ENCODE data around the gene SPECC1.

The SPECC1 gene

DNA sequence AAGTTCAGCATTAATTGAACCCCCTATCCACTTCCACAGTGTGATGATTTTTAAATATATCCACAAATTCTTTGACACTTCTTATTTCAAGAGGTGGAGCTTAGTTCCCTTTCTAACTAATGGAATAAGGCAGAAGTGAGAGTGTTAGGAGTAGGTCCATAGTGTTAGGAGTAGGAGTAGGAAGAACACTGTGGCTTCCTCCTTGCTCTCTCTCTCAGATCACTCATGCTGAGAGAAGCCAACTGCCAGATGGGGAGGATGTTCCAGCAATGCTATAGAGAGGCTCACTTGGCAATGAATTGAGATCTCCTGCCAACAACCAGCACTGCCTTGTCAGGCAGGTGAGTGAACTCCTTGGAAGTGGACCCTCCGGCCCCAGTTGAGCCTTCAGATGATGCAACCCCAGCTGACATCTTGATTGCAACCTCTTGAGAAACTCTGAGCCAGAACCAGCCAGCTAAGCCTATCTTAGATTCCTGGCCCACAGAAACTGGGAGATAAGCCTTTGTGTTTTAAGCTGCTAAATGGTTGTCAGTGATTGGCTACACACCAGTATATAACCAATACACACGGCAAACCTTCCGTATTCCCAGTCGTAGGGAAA lies 44.3 kb downstream of the SPECC1 start:
- TF ChIP-seq, protein P1, sequence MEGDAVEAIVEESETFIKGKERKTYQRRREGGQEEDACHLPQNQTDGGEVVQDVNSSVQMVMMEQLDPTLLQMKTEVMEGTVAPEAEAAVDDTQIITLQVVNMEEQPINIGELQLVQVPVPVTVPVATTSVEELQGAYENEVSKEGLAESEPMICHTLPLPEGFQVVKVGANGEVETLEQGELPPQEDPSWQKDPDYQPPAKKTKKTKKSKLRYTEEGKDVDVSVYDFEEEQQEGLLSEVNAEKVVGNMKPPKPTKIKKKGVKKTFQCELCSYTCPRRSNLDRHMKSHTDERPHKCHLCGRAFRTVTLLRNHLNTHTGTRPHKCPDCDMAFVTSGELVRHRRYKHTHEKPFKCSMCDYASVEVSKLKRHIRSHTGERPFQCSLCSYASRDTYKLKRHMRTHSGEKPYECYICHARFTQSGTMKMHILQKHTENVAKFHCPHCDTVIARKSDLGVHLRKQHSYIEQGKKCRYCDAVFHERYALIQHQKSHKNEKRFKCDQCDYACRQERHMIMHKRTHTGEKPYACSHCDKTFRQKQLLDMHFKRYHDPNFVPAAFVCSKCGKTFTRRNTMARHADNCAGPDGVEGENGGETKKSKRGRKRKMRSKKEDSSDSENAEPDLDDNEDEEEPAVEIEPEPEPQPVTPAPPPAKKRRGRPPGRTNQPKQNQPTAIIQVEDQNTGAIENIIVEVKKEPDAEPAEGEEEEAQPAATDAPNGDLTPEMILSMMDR (IDR thresholded peaks at IDR 0.05; ENCODE audit: control insufficient read depth, extremely low read depth, insufficient read depth), result no peak
- H3K4me3 ChIP-seq (ENCODE audit: low read depth, low read length), result no peak overlapping the region
- DNase-seq (ENCODE audit: low read depth), result no peak

DNA sequence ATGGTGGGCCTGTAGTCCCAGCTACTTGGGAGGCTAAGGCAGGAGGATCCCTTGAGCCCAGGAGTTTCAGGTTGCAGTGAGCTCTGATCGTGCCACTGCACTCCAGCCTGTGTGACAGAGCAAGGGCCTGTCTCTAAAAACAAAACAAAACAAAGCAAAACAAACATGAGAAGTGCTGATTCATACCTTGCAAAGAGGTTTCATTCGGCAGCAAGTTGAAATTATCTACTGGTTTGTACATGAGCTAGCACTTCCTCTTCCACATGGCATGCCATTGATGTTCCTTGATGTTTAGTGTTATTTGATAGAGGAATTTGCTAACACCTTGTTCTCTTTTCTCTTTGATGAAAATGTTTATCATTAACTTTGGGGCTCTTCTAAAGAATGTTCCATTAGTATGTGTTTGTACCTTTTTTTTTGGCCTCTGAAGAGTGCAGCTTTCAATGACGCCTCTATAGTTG lies 50.6 kb downstream of the SPECC1 start:
- no peak for DNase-seq (ENCODE audit: low read depth)
- H3K4me3 ChIP-seq (ENCODE audit: low read depth, low read length), result no peak overlapping the region
- TF ChIP-seq, protein P1 (IDR thresholded peaks at IDR 0.05; ENCODE audit: control insufficient read depth, extremely low read depth, insufficient read depth), result no peak

DNA sequence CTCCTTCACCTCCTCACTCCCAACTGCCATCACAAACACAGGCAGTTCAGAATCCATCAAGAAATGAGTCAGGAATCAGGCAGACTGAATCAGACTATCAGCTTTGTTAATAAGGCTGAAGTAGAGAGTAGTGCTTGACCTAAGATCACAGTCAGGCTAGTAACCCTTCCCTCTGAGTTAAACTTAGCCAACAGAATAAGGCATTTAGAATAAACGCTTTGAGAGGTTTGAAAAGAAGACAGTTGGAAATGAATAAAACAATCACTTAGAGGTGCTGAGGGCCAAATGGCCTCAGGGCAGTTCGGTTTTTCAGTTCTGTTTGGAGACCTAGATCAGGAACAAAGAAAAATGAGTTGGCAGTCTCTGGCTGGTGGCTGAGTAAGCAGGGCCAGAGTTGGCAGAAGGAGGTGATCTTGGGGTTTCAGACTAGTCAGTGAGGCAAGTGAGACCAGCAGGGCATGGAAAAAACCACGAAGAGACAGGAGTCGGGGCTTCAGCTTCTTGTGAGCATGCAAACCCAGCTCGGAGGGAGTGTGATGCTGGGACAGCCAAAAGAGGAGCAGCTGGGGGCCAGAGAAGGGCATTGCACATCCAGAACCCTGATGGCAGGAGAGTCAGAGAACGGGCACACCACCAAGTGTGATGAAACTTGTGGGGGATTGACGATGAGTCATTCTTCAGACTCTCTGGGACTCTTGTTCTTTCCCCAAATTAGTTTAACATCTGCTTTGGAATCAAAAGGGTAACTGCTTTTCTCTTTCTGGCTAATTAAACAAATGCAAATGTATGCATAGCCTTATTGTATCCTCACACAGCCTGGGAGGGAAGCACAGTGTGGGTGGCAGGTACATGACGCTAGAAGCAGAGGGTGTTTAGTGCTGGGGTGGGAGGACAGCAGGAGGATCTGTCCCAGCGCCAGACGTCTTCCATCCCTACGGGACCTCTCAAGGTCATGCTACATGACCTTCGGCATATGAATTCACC lies 54.8 kb downstream of the SPECC1 start:
- no peak for DNase-seq (ENCODE audit: low read depth)
- TF ChIP-seq, protein P1 (IDR thresholded peaks at IDR 0.05; ENCODE audit: control insufficient read depth, extremely low read depth, insufficient read depth), result no peak
- no peak overlapping the region for H3K4me3 ChIP-seq (ENCODE audit: low read depth, low read length)

DNA sequence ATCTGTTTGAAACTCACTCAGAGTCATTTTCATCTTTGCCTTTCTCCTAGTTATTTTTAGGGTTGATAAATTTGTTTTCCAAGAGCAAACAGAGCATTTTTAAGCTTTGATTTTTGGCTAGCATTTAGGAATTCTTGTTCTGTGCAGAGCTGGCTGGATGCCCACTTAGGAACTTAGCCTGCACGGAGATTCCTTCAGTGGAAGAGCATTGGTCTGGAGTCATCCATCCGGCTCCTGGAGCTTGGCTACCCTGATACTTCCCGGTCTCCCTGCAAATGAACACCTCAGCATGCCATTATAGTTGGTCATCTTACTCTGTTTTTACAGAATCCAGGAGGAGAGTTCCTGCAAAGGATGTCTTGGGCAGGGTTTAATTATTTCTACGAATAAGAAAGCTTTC lies 57.1 kb downstream of the SPECC1 start:
- DNase-seq (ENCODE audit: low read depth), result no peak
- TF ChIP-seq, protein P1 (IDR thresholded peaks at IDR 0.05; ENCODE audit: control insufficient read depth, extremely low read depth, insufficient read depth), result no peak
- H3K4me3 ChIP-seq (ENCODE audit: low read depth, low read length), result no peak overlapping the region

DNA sequence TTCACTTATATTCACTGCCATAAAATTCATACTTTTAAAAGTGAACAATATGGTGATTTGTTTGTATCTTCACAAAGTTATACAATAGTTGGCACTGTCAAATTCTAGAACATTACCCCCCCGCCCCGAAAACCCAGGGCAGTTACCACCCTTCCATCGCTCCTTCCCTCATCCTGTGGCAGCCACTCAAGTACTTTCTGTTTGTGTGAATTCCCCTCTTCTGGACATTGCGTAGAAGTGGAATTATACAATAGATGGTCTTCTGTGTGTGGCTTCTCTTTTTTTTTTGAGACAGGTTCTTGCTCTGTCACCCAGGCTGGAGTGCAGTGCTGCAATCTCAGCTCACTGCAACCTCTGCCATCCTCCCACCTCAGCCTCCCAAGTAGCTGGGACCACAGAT lies 58.6 kb downstream of the SPECC1 start:
- H3K4me3 ChIP-seq (ENCODE audit: low read depth, low read length), result no peak overlapping the region
- no peak for DNase-seq (ENCODE audit: low read depth)
- TF ChIP-seq, protein P1 (IDR thresholded peaks at IDR 0.05; ENCODE audit: control insufficient read depth, extremely low read depth, insufficient read depth), result no peak

DNA sequence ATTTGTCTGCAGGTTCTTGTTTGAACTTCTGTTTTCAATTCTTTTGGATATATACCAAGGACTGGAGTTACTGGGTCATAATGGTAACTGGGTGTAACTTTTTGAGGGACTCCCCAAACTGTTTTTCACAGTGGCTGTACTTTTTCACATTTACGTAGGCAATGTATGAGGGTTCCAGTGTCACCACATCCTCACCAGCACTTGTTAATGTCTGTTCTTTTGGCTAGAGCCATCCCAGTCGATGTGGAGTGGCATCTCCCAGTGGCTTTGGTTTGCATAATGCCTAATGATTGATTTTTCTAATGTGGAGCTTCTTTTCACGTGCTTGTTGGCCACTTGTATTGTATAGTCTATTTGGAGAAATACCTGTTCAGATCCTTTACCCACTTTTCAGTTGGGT lies 59.3 kb downstream of the SPECC1 start:
- DNase-seq (ENCODE audit: low read depth), result no peak
- H3K4me3 ChIP-seq (ENCODE audit: low read depth, low read length), result no peak overlapping the region
- TF ChIP-seq, protein P1 (IDR thresholded peaks at IDR 0.05; ENCODE audit: control insufficient read depth, extremely low read depth, insufficient read depth), result no peak
